K562 (cell line): Measurements from ENCODE around the gene KMT2D. TPM values are rescaled to one million over a fixed set of nuclear protein-coding genes. Genes with fewer than 3 reads are reported as not detected.

ENCODE experiments used
- AFF4 ChIP-seq: sonication (generic); formaldehyde crosslinking; IDR thresholded peaks from 2 replicates; pipeline ENCODE4 v1.8.0; 2023; ENCODE audit warnings: mild to moderate bottlenecking, missing genetic modification reagents
- CHCHD3 ChIP-seq: fragments of 250-450 bp; sonication (Bioruptor Pico); IDR thresholded peaks from 2 replicates; pipeline ENCODE4 v2.1.2; 2022; ENCODE audit warnings: mild to moderate bottlenecking
- CUX1 ChIP-seq: fragments of 200-800 bp; sonication (Bioruptor generic); IDR thresholded peaks from 2 replicates; pipeline ENCODE4 v1.6.1; 2016; ENCODE audit warnings: missing genetic modification characterization, missing compliant biosample characterization
- DMBX1 ChIP-seq: fragments of 250-450 bp; sonication (Bioruptor Pico); IDR thresholded peaks from 2 replicates; pipeline ENCODE4 v1.8.0; 2022; ENCODE audit warnings: inconsistent platforms, mild to moderate bottlenecking, moderate library complexity, borderline replicate concordance
- HSF4 ChIP-seq: fragments of 250-450 bp; sonication (Bioruptor Pico); IDR thresholded peaks from 2 replicates; pipeline ENCODE4 v2.1.2; 2022; ENCODE audit warnings: mild to moderate bottlenecking, moderate library complexity, borderline replicate concordance
- KDM5B ChIP-seq: fragments of 200-600 bp; sonication (generic); IDR thresholded peaks from 2 replicates; pipeline ENCODE4 v1.6.1; 2012; ENCODE audit warnings: low read depth, mild to moderate bottlenecking, moderate library complexity, low read length, control low read depth, inconsistent platforms; ENCODE audit not compliant: insufficient replicate concordance
- MLLT1 ChIP-seq, 2 experiments: fragments of 450-650 bp; IDR thresholded peaks; 2 replicates each; pipeline ENCODE4 v1.6.1; 2016
- RBM25 ChIP-seq: fragments of 200-400 bp; formaldehyde crosslinking; IDR thresholded peaks from 2 replicates; pipeline ENCODE4 v1.6.1; 2018; ENCODE audit warnings: low read length, low read depth, moderate library complexity; ENCODE audit not compliant: severe bottlenecking
- UBTF ChIP-seq, 2 experiments: IDR thresholded peaks; 2 replicates each; pipeline ENCODE4 v1.6.1; 2012; ENCODE audit warnings: improper control_type of control experiment in 2 of 2, low read depth in 2 of 2, low read length in 2 of 2, borderline replicate concordance in 1 of 2
- USF1 ChIP-seq: sonication (generic); formaldehyde crosslinking; IDR thresholded peaks from 2 replicates; pipeline ENCODE4 v1.9.0; 2022; ENCODE audit warnings: mild to moderate bottlenecking, missing genetic modification reagents
- polyA plus RNA-seq, 8 experiments: library from polyadenylated mRNA; depleted of rRNA in 4 of 8; stranded (reverse) in 5 of 8; unstranded in 3 of 8; fragments of >200 nt; fragmentation: Nextera tagmentation in 2 of 8; fragmentation: Illumina TruSeq in 1 of 8; extraction: Ambion mirVana in 2 of 8; extraction: Trizol in 1 of 8; gene quantifications; 2 replicates each; pipeline versions ENCODE4 v1.2.1 to v1.2.3, GENCODE V29; 2011 to 2014; ENCODE audit warnings: inconsistent platforms in 1 of 8, missing spikeins in 1 of 8
- total RNA-seq, 7 experiments: library from RNA; depleted of rRNA in 6 of 7; stranded (reverse); fragments of >200 nt in 6 of 7; fragmentation: Illumina TruSeq in 2 of 7; extraction: Trizol in 2 of 7; gene quantifications; 2 replicates each; pipeline versions ENCODE4 v1.2.1 to v1.2.3, GENCODE V29; 2011 to 2021; ENCODE audit warnings: low replicate concordance in 1 of 7

The KMT2D gene
- total and polyA plus RNA-seq, 9 of the 15 experiments (the other 6 are each of a cell fraction or from before 2014, with no cell fraction given) = 0.22 to 93.7 (median 13.7) TPM

GRCh38 chr12:49059299-49060171 lies 1.1 kb downstream of the KMT2D start (continued):
- TF ChIP-seq MLLT1 (IDR thresholded peaks at IDR 0.05) (0 out of 4 replicates have a peak, but pooled peaks of 1 of the 2 experiments have one; percentile 25), AFF4 (CRISPR knock-in tag) (peak; percentile 19; the same call in 1 of the 2 replicates), KDM5B (no peak), RBM25 (no peak), DMBX1 (CRISPR knock-in tag) (no peak), CUX1 (CRISPR knock-in tag) (no peak), HSF4 (CRISPR knock-in tag) (no peak), CHCHD3 (CRISPR knock-in tag) (no peak), USF1 (CRISPR knock-in tag) (no peak), UBTF (IDR thresholded peaks at IDR 0.05; ENCODE audit: borderline replicate concordance in 1 of 2, low read depth in 2 of 2, low read length in 2 of 2) (peak; percentile 61 to 68; a peak in 2 of 4 replicates)
